Measurements from ENCODE around the gene LRRC27.

LRRC27 gene

GRCh38 chr10:132306864-132307751, 24.9 kb upstream of the LRRC27 start:
- POLR2A ChIA-PET = interaction anchor here (0.6 to 1.0 kb wide), 2 partner anchors 8 to 40 kb away, joined by 3 to 4 read pairs; no protein-coding TSS in a partner anchor
- CTCF ChIA-PET = no interaction called here
- TF ChIP-seq CTCF (IDR thresholded peaks at IDR 0.05; ENCODE audit: control extremely low read depth, extremely low read depth, low read depth, missing control alignments) = no peak
- DNase-seq (ENCODE audit: extremely low spot score) = no peak

- no peak for TF ChIP-seq CTCF (IDR thresholded peaks at IDR 0.05; ENCODE audit: control extremely low read depth, extremely low read depth, low read depth, missing control alignments)
- peak; percentile 100 for DNase-seq (ENCODE audit: extremely low spot score)
- CTCF ChIA-PET = no interaction called here
- POLR2A ChIA-PET = interaction anchor here (0.6 to 1.0 kb wide), 2 partner anchors 9 to 40 kb away, joined by 3 to 4 read pairs; no protein-coding TSS in a partner anchor
Observed at GRCh38 chr10:132307823-132308586, 24.0 kb upstream of the LRRC27 start, which contains the start of gene STK32C. TSS of gene STK32C (minus strand) at chr10:132307950. CDS start at chr10:132307833, 117 bp downstream.

GRCh38 chr10:132308587-132309470, 23.2 kb upstream of the LRRC27 start:
- POLR2A ChIA-PET = no interaction called here
- peak; percentile 15 for DNase-seq (ENCODE audit: extremely low spot score)
- no peak for TF ChIP-seq CTCF (IDR thresholded peaks at IDR 0.05; ENCODE audit: control extremely low read depth, extremely low read depth, low read depth, missing control alignments)
- CTCF ChIA-PET = interaction anchor here (1.3 kb wide), 1 partner anchor 10 kb away, joined by 3 read pairs; no protein-coding TSS in a partner anchor

- no peak for DNase-seq (ENCODE audit: extremely low spot score)
- POLR2A ChIA-PET = no interaction called here
- TF ChIP-seq CTCF (IDR thresholded peaks at IDR 0.05; ENCODE audit: control extremely low read depth, extremely low read depth, low read depth, missing control alignments) = no peak
Observed at GRCh38 chr10:132309471-132309865, 22.5 kb upstream of the LRRC27 start.

GRCh38 chr10:132309879-132310591, 22.0 kb upstream of the LRRC27 start:
- CTCF ChIA-PET = interaction anchor here (0.9 to 1.3 kb wide), 3 partner anchors 9 to 43 kb away, joined by 3 to 4 read pairs (median 3); no protein-coding TSS in a partner anchor
- POLR2A ChIA-PET = no interaction called here
- TF ChIP-seq CTCF (IDR thresholded peaks at IDR 0.05; ENCODE audit: control extremely low read depth, extremely low read depth, low read depth, missing control alignments) = no peak

More at GRCh38 chr10:132309471-132309865, 22.5 kb upstream of the LRRC27 start:
- CTCF ChIA-PET = interaction anchor here (1.3 kb wide), 1 partner anchor 10 kb away, joined by 3 read pairs; no protein-coding TSS in a partner anchor

More at GRCh38 chr10:132309879-132310591, 22.0 kb upstream of the LRRC27 start:
- DNase-seq (ENCODE audit: extremely low spot score) = peak; percentile 19

All from GM10248 (cell line).